ENCODE results near the gene CYSRT1. TPM values are rescaled to one million over a fixed set of nuclear protein-coding genes. Genes with fewer than 3 reads are reported as not detected.

The CYSRT1 gene
- total RNA-seq, 6 experiments from 2014 or later: 0.20 to 1.2 (median 0.31) TPM; not detected in 1

DNA sequence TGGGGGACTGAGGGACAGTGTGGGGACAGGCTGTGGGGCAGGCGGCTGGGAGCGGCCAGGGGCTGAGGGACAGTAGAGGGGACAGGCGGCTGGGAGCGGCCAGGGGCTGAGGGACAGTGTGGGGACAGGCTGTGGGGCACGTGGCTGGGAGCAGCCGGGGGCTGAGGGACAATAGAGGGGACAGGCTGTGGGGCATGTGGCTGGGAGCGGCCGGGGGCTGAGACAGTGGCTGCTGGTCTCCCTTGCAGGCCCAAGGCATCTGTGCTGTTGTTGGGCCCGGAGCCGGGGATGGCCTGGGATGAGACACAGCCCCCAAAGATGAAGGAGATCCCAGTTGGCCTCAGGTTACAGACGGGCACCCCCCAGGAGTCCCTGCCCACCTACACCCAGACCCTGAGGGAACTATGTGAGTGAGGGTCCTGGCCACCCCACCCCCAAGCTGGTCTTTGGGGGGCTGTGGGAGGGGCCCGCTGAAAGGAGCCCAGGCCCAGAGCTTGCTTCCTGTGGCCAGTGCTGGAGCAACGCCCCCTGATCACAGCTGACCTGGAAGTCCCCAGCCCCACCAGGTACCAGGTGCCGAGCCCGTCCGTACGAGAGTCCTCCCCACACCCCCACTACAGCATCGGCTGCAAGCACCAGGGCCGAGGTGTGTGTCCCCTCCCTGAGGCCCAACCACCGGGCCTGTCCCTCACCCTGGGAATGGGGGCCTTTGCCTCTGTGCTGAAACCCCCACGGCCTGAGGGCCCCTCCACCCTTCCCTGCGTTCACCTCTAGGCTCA is 26.7 kb downstream of the CYSRT1 start:
- WGBS (ENCODE audit: insufficient coverage, low coverage, low lambda C conversion rate, missing lambda C conversion rate): 89% methylated on average over 6 of the region's 22 CpGs

DNA sequence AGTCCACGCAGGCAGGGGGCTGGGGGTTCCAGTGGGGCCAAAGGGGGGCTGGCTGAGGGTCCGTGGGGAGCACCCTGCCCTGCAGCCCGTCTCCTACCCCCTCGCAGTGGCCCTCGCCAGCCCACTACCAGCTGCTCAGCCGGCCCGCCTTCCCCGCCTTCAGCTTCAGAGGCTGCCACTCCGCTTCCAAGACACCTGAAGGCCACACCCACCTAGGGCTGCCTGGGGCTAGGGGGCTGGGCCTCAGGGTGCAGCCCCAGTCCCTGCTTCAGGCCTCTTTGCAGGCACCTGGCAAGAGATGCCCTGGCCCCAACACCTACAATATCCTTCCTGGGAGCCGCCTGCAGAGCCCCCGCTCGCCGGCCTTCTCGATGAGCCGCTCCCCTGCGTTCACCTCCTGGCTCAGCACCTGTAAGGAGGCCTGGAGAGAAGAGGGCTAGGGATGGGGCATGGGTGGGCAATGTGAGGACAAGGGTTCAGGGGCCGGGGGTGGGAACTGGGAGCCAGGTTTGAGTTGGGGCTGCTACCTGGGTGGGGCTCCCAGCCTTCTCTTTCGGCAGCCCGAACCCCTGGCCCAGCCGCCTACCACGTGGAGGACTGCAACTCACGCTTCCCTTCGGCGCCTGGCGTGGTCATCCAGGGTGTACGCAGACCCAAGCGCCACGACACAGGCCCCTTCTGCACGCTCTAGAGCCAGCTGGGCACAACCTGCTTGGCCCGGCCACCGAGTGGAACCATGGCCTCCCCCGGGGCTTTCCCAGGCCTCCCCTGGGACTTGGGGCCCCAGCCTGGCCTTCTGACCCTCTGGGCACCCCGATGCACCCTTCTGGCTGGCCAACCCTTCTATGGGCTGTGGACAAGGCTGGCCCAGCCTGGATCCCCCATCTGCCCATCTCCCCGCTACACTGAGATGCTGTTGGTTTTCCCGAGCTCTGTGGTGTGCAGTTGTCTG is 27.9 kb downstream of the CYSRT1 start:
- ATAC-seq: no peak
- WGBS (ENCODE audit: insufficient coverage, low coverage, low lambda C conversion rate, missing lambda C conversion rate): 77% methylated on average over 3 of the region's 35 CpGs
- H3K9me3 ChIP-seq: no peaks in the 10 kb centered on the region
- H3K36me3 ChIP-seq: peaks cover 0 to 7% (median 0%) of the 10 kb centered on the region in 4 donors
- H3K4me3 ChIP-seq: no peak overlapping the region
- H3K4me1 ChIP-seq: peaks cover 0 to 16% (median 3%) of the 10 kb centered on the region in 4 donors
- H3K27ac ChIP-seq: no peak overlapping the region
- no peak for DNase-seq
- no peaks in the 10 kb centered on the region for H3K27me3 ChIP-seq
- TF ChIP-seq, protein P1, sequence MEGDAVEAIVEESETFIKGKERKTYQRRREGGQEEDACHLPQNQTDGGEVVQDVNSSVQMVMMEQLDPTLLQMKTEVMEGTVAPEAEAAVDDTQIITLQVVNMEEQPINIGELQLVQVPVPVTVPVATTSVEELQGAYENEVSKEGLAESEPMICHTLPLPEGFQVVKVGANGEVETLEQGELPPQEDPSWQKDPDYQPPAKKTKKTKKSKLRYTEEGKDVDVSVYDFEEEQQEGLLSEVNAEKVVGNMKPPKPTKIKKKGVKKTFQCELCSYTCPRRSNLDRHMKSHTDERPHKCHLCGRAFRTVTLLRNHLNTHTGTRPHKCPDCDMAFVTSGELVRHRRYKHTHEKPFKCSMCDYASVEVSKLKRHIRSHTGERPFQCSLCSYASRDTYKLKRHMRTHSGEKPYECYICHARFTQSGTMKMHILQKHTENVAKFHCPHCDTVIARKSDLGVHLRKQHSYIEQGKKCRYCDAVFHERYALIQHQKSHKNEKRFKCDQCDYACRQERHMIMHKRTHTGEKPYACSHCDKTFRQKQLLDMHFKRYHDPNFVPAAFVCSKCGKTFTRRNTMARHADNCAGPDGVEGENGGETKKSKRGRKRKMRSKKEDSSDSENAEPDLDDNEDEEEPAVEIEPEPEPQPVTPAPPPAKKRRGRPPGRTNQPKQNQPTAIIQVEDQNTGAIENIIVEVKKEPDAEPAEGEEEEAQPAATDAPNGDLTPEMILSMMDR (IDR thresholded peaks at IDR 0.05): no peak
- TF ChIP-seq POLR2A (IDR thresholded peaks at IDR 0.05): no peak
- intact Hi-C loops (cut with DNase I): no loop called here

More for the DNA sequence above, 26.7 kb downstream of the CYSRT1 start:
- peaks cover 0 to 4% (median 0%) of the 10 kb centered on the region in 4 donors for H3K36me3 ChIP-seq
- no peak for ATAC-seq
- TF ChIP-seq POLR2A (IDR thresholded peaks at IDR 0.05): no peak
- TF ChIP-seq, protein P1 (IDR thresholded peaks at IDR 0.05): no peak
- H3K9me3 ChIP-seq: no peaks in the 10 kb centered on the region
- H3K4me3 ChIP-seq: no peak overlapping the region
- DNase-seq: no peak
- intact Hi-C loops (cut with DNase I): no loop called here
- no peak overlapping the region for H3K27ac ChIP-seq
- no peaks in the 10 kb centered on the region for H3K27me3 ChIP-seq
- peaks cover 0 to 13% (median 3%) of the 10 kb centered on the region in 4 donors for H3K4me1 ChIP-seq

DNA sequence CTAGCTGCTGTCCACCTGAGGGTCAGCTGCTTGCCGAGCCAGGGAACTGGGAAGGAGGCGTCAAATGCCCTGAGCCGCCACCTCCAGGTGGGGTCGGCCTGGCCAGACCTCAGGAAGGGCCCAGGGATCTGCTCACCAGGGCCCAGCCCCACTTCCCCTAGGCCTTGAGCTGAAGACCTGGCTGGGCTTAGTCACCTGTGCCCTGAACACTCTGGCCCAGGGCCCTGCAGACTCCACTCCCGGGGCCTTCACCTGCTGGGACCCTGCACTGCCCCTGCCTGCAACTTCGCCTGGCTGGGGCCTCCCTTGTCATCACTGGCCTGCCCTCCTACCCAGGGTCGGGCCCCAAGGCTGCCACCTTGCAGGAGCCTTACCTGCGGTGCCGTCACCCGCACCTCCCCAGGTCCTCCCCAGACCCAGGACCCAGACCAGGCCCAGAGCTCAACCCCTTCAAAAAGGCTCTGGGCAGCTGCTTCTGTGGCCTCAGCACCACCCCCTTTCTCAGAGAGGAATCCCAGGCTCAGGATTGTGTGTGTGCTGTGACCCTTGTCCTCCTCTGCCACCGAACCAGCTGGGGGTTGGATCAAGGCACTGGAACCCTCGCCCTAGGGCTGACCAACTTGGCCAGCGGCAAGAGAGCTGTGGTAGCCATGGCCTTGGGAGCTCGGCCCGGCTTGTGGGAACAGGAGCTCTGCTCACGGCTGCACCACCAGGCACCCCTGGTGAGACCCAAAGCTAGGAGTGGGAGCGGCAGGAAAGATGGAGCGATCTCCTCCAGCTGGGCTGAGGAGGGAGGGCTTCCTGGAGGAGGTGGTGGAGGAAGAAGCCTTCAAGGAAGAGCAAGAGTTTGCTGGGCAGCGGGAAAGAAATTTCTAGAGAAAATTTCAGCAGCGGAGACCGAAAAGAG is 29.0 kb downstream of the CYSRT1 start:
- H3K27me3 ChIP-seq: no peaks in the 10 kb centered on the region
- intact Hi-C loops (cut with DNase I): no loop called here
- ATAC-seq (peak; percentile 44 to 67 (median 58)), DNase-seq (peak in 2 of 3 donors; percentile 80 to 84)
- WGBS (ENCODE audit: insufficient coverage, low coverage, low lambda C conversion rate, missing lambda C conversion rate): 35% methylated on average over 7 of the region's 21 CpGs
- no peaks in the 10 kb centered on the region for H3K9me3 ChIP-seq
- peak overlapping the region in 1 of 3 donors; percentile 70 for H3K27ac ChIP-seq
- TF ChIP-seq, protein P1 (IDR thresholded peaks at IDR 0.05): no peak
- no peak for TF ChIP-seq POLR2A (IDR thresholded peaks at IDR 0.05)
- peaks cover 0 to 16% (median 3%) of the 10 kb centered on the region in 4 donors for H3K4me1 ChIP-seq
- H3K4me3 ChIP-seq: peak overlapping the region; percentile 97 to 100 (median 98)
- H3K36me3 ChIP-seq: peaks cover 0 to 15% (median 0%) of the 10 kb centered on the region in 4 donors
